Measurements from ENCODE around the gene TEX44. TPM values are rescaled to one million over a fixed set of nuclear protein-coding genes. Genes with fewer than 3 reads are reported as not detected.

Gene TEX44
- total and polyA plus RNA-seq, 2 donors (not counting 1 experiment from before 2014, with no cell fraction given), result not detected

- H2AFZ ChIP-seq (ENCODE audit: insufficient read depth, low read depth, low read length, poor library complexity, severe bottlenecking), result peak overlapping the region; percentile 90
- intact Hi-C loops (cut with micrococcal nuclease), result loop anchor here (10.0 kb wide), 1 partner anchor 450 kb away; no protein-coding TSS in a partner anchor
- 23% methylated on average over 8 of the region's 8 CpGs for WGBS (ENCODE audit: insufficient coverage)
- Mint-ChIP-seq H3K4me3 (peak overlapping the region; percentile 83), H3K27ac (peak overlapping the region; percentile 87), H3K9me3 (ENCODE audit: insufficient read depth) (peaks cover 3% of the 10 kb centered on the region), H3K27me3 (no peaks in the 10 kb centered on the region), H3K4me1 (peaks cover 25% of the 10 kb centered on the region)
- H3K9ac ChIP-seq (ENCODE audit: low read length), result peak overlapping the region; percentile 58
- no peaks in the 10 kb centered on the region for H3K79me2 ChIP-seq (ENCODE audit: control insufficient read depth, insufficient read depth, low read length)
- no peaks in the 10 kb centered on the region for H3K36me3 ChIP-seq (replicated peaks in 1 of 2; ENCODE audit: control extremely low read depth in 1 of 2, control insufficient read depth in 1 of 2, extremely low read depth in 1 of 2, insufficient read depth in 2 of 2, low read length in 1 of 2)
- peak overlapping the region in 4 of 5 experiments; percentile 25 to 53 (median 36) for H3K4me3 ChIP-seq (ENCODE audit: control extremely low read depth in 1 of 5, extremely low read depth in 1 of 5, insufficient read depth in 1 of 5, low read depth in 2 of 5, low read length in 4 of 5)
- ATAC-seq (ENCODE audit: low read depth) (no peak), DNase-seq (peak; percentile 45)
- CTCF ChIA-PET, result interaction anchor here (1.0 to 7.9 kb wide), 6 partner anchors 9 to 72 kb away, joined by 3 to 76 read pairs (median 8); partner anchors contain the start of gene NMUR1
- H3K27me3 ChIP-seq (replicated peaks in 1 of 4; ENCODE audit: control extremely low read depth in 1 of 4, control insufficient read depth in 3 of 4, insufficient read depth in 4 of 4, low read length in 3 of 4), result no peaks in the 10 kb centered on the region
- H3K4me2 ChIP-seq (replicated peaks; ENCODE audit: low read depth, low read length, poor library complexity, severe bottlenecking), result peak overlapping the region; percentile 70
- POLR2A ChIA-PET, result interaction anchor here (1.2 kb wide), 1 partner anchor 90 kb away, joined by 6 read pairs; the partner anchor contains the start of gene NCL
- peaks cover 1 to 15% (median 9%) of the 10 kb centered on the region in 3 donors for H3K9me3 ChIP-seq (ENCODE audit: control extremely low read depth in 1 of 3, control insufficient read depth in 2 of 3, insufficient read depth in 1 of 3, low read length in 2 of 3)
- TF ChIP-seq CTCF (IDR thresholded peaks at IDR 0.05) (no peak), EZH2 (IDR thresholded peaks at IDR 0.05; ENCODE audit: borderline replicate concordance, insufficient read depth, low read depth, low read length, poor library complexity, severe bottlenecking) (no peak)
- no peaks in the 10 kb centered on the region for H4K20me1 ChIP-seq (ENCODE audit: control insufficient read depth, insufficient read depth, low read length, poor library complexity, severe bottlenecking)
- peak overlapping the region; percentile 50 to 55 for H3K27ac ChIP-seq (ENCODE audit: low read length in 2 of 2)
- H3K4me1 ChIP-seq (ENCODE audit: control insufficient read depth in 2 of 2, insufficient read depth in 2 of 2, low read length in 2 of 2), result peaks cover 27 to 34% of the 10 kb centered on the region in 2 donors
These were observed 38.3 kb upstream of the TEX44 start for GRCh38 chr2:231554327-231554726.
